Measurements from ENCODE around the gene RAB3B.
"Not testable (repeated sequence)": the region's sequence is repeated elsewhere in the genome, so short reads cannot be mapped to it uniquely, and the experiment has no call there.

The RAB3B gene

DNA sequence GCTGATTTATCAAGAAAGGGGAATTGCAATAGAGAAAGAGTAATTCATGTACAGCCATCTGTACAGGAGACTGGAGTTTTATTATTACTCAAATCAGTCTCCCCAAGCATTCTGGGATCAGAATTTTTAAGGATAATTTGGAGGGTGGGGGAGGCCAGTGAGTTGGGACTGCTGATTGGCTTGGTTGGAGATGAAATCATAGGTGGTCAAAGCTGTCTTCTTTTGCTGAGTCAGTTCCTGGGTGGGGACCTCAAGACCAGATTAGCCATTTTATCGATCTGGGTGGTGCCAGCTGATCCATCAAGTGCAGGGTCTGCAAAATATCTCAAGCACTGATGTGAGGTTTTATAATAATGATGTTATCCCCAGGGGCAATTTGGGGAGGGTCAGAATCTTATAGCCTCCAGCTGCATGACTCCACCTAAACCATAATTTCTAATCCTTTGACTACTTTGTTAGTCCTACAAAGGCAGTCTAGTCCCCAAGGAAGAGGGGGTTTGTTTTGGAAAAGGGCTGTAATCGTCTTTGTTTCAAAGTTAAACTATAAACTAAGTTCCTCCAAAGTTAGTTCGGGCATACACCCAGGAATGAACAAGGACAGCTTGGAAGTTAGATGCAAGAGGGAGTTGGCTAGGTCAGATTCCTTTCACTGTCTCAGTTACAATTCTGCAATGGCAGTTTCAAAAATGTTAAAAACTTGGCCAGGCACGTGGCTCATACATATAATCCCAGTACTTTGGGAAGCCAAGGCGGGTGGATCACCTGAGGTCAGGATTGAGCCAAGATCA is 16.9 kb upstream of the RAB3B start:
- no peak overlapping the region for H3K4me3 Mint-ChIP-seq
- no peak for DNase-seq
- H3K4me1 Mint-ChIP-seq = no peaks in the 10 kb centered on the region
- H3K27ac Mint-ChIP-seq = no peak overlapping the region
- H3K9me3 Mint-ChIP-seq = no peaks in the 10 kb centered on the region
- H3K36me3 Mint-ChIP-seq (ENCODE audit: low read depth) = no peaks in the 10 kb centered on the region
- H3K27me3 Mint-ChIP-seq (ENCODE audit: low read depth, poor library complexity) = peaks cover 39% of the 10 kb centered on the region
- no peak for TF ChIP-seq CTCF (IDR thresholded peaks at IDR 0.05)

- not testable (repeated sequence) for H3K4me1 Mint-ChIP-seq; H3K9me3 Mint-ChIP-seq; H3K4me3 Mint-ChIP-seq; H3K27ac Mint-ChIP-seq; DNase-seq; H3K36me3 Mint-ChIP-seq (ENCODE audit: low read depth)
- H3K27me3 Mint-ChIP-seq (ENCODE audit: low read depth, poor library complexity) = peaks cover 39% of the 10 kb centered on the region
Measured at GRCh38 chr1:52006081-52006553, 15.6 kb upstream of the RAB3B start.

GRCh38 chr1:52005548-52005947 is 15.0 kb upstream of the RAB3B start:
- H3K4me1 Mint-ChIP-seq; H3K27ac Mint-ChIP-seq; H3K9me3 Mint-ChIP-seq; H3K4me3 Mint-ChIP-seq; H3K36me3 Mint-ChIP-seq (ENCODE audit: low read depth); DNase-seq: not testable (repeated sequence)
- peaks cover 39% of the 10 kb centered on the region for H3K27me3 Mint-ChIP-seq (ENCODE audit: low read depth, poor library complexity)

DNA sequence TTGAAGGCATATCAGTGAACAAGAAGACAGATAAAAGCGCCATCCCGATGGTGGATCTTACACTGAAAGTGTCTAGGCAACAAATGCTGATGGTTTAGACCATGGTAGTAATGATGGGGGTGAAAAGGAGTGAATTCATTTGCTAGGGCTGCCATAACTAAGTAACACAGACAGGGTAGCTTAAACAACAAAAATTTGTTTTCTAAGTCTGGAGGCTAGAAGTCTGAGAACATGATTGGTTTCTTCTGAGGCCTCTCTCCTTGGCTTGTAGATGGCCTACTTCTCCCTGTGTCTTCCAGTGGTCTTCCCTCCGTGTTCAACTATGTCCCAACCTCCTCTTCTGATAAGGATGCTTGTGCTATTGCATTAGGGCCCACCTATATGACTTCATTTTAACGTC is 13.4 kb upstream of the RAB3B start:
- no peak for DNase-seq
- H3K36me3 Mint-ChIP-seq (ENCODE audit: low read depth) = no peaks in the 10 kb centered on the region
- peaks cover 39% of the 10 kb centered on the region for H3K27me3 Mint-ChIP-seq (ENCODE audit: low read depth, poor library complexity)
- H3K27ac Mint-ChIP-seq = no peak overlapping the region
- TF ChIP-seq CTCF (IDR thresholded peaks at IDR 0.05) = no peak
- H3K9me3 Mint-ChIP-seq = no peaks in the 10 kb centered on the region
- H3K4me1 Mint-ChIP-seq = no peaks in the 10 kb centered on the region
- no peak overlapping the region for H3K4me3 Mint-ChIP-seq

- Mint-ChIP-seq H3K9me3 (no peaks in the 10 kb centered on the region), H3K36me3 (ENCODE audit: low read depth) (no peaks in the 10 kb centered on the region), H3K27me3 (ENCODE audit: low read depth, poor library complexity) (peaks cover 32% of the 10 kb centered on the region), H3K27ac (no peak overlapping the region), H3K4me1 (peaks cover 5% of the 10 kb centered on the region), H3K4me3 (no peak overlapping the region)
- DNase-seq = peak; percentile 64
- TF ChIP-seq CTCF (IDR thresholded peaks at IDR 0.05) = peak; percentile 90
Measured at GRCh38 chr1:52002038-52002917, 11.8 kb upstream of the RAB3B start.

DNA sequence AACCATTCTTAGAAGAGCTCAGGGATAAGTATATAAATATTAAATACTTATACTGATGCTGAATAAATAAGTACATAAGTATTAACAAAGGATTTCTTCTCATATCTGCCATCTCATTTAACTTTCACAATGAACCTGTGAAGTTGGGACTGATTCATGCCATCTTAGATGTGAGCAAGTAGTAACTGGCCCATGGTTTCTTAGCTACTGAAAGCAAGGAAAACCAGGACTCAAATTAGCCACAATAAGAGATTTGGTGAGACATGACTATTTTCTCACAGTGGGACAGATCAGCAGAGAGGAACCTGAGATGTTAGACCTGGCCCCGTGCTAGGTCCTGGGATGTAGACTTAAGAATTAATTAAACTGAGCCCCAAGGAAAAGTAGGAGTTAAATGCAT is 8.2 kb upstream of the RAB3B start:
- TF ChIP-seq CTCF (IDR thresholded peaks at IDR 0.05) = no peak
- Mint-ChIP-seq H3K4me3 (no peak overlapping the region), H3K4me1 (peaks cover 5% of the 10 kb centered on the region)

More for the DNA sequence above, 8.2 kb upstream of the RAB3B start:
- Mint-ChIP-seq H3K27ac (no peak overlapping the region), H3K9me3 (no peaks in the 10 kb centered on the region), H3K36me3 (ENCODE audit: low read depth) (no peaks in the 10 kb centered on the region), H3K27me3 (ENCODE audit: low read depth, poor library complexity) (peaks cover 20% of the 10 kb centered on the region)
- no peak for DNase-seq
